Choroid plexus epithelial cell (primary cell): ENCODE results near the gene POLD2.

ENCODE experiments used
- DNase-seq: peaks from one replicate; pipeline ENCODE4 v3.0.0-alpha.2; 2010; ENCODE audit warnings: low read depth
- H3K4me3 ChIP-seq: 2 replicates; pipeline ENCODE4 v1.5.1; 2011; ENCODE audit warnings: low read depth, mild to moderate bottlenecking, control low read depth, low read length, moderate library complexity
- CTCF ChIP-seq: conservative IDR thresholded peaks from 2 replicates; pipeline ENCODE4 v1.5.1; 2011; ENCODE audit warnings: low read depth, mild to moderate bottlenecking, control low read depth, inconsistent platforms, low read length, moderate library complexity

POLD2 gene

GRCh38 chr7:44106311-44107065 is 16.9 kb downstream of the POLD2 start:
- no peak for DNase-seq
- H3K4me3 ChIP-seq, result no peak overlapping the region

DNA sequence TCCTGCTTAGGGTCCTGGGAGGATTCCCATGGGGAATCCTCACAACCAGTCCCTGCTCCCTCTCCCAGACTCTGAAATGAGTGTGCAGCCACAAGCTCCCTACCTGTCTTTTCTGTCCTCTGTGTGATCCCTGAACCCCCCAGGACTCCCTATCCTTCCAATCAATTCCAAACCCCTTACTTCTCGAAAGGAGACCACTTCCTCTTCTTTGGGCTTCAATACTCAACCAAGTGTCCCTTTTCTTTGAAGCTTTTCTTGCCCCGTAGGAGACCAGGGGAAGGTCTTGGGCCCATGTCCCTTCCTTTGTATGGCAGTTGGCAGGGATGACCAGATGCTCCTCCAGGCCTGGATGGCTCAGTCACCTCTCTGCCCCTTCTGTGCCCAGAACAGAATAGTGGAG is 17.5 kb downstream of the POLD2 start:
- no peak for DNase-seq
- peak overlapping the region; percentile 53 for H3K4me3 ChIP-seq
- no peak for TF ChIP-seq CTCF

More at GRCh38 chr7:44106311-44107065, 16.9 kb downstream of the POLD2 start:
- TF ChIP-seq CTCF, result no peak

- DNase-seq, result peak; percentile 76
- peak; percentile 20 for TF ChIP-seq CTCF
- H3K4me3 ChIP-seq, result peak overlapping the region; percentile 53
Measured at GRCh38 chr7:44104860-44105771, 18.2 kb downstream of the POLD2 start.

GRCh38 chr7:44103923-44104859 is 19.2 kb downstream of the POLD2 start, which contains the start of gene AEBP1:
Gene AEBP1, plus strand, starts transcription at chr7:44104345. Its CDS starts 321 bp downstream, at chr7:44104666.
- DNase-seq, result peak; percentile 48
- TF ChIP-seq CTCF, result no peak
- peak within 1 kb of the TSS; percentile 53 for H3K4me3 ChIP-seq

DNA sequence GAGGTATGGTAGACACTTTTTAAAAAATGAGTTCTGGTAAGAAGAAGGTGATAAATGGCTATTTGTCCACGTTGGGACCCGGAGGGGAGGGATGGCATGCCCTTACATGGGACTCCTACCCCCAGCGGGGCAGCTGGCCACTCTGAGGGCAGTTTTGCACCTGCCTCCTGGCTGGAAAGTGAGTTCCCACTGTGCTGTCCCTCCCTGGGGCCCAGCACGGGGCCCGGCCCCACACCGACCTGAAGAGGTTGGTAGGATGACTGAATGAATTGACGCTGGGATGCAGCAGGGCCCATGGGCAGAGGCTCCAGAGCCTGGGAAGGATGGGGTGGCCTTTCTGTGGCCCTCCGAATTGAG is 19.8 kb downstream of the POLD2 start:
- no peak overlapping the region for H3K4me3 ChIP-seq
- TF ChIP-seq CTCF, result no peak
- DNase-seq, result no peak

DNA sequence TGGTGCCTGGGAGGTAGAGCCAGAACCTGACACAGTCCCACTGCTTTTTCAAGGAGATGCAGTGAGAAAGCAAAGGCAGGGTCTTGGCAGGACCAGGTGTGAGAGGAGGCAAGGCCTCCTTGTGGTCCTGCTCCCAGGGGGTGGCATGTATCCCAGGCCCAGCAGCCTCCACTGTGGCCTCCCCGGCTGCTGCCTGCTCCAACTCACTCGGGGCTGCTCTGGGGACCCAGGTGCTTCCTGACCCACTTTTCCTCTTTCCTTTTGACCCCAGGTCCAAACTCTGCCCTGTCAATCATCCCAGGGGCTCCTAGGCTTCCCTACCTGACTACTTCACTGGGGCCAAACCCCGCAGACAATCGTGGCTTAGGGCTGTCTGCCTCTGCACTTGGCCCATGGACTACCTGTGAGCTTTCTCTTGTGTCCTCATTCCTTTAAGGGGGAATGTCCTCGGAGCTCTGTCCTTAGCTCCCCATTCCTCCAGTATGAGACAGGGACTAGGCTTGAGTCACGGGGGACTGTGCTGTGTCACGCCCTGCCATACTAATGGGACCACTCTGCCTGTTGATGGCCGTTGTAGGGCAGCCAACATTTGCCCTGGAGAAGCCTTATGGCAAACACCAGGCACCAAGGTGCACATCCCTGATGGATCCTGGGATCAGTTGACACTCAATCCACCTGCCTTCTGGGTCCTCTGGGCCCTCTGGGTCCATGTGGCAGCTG is 20.3 kb downstream of the POLD2 start:
- TF ChIP-seq CTCF, result no peak
- DNase-seq, result no peak
- H3K4me3 ChIP-seq, result no peak overlapping the region
